ENCODE measurements around the gene GRM3.
"Not testable (repeated sequence)": the region's sequence is repeated elsewhere in the genome, so short reads cannot be mapped to it uniquely, and the experiment has no call there.

GRM3 gene

GRCh38 chr7:86643561-86644281 lies at the start of gene GRM3:
Gene GRM3, plus strand, starts transcription at chr7:86643909. Its CDS starts 121,237 bp downstream, at chr7:86765146.
- no peak for FAIRE-seq

GRCh38 chr7:86598311-86598710 lies 45.4 kb upstream of the GRM3 start:
- no peak for FAIRE-seq

GRCh38 chr7:86598721-86599120 lies 45.0 kb upstream of the GRM3 start:
- no peak for FAIRE-seq

- no peak for FAIRE-seq
Measured at GRCh38 chr7:86600506-86601290, 43.0 kb upstream of the GRM3 start.

GRCh38 chr7:86615711-86616110 lies 28.0 kb upstream of the GRM3 start:
- FAIRE-seq, result not testable (repeated sequence)

- FAIRE-seq, result no peak
Measured at GRCh38 chr7:86644282-86645224, 844 bp downstream of the GRM3 start.

- no peak for FAIRE-seq
Measured at GRCh38 chr7:86645225-86645608, 1.5 kb downstream of the GRM3 start.

GRCh38 chr7:86645676-86646276 lies 2.1 kb downstream of the GRM3 start:
- no peak for FAIRE-seq

GRCh38 chr7:86647385-86648094 lies 3.8 kb downstream of the GRM3 start:
- FAIRE-seq, result no peak

GRCh38 chr7:86648169-86648568 lies 4.5 kb downstream of the GRM3 start:
- no peak for FAIRE-seq

- FAIRE-seq, result no peak
Measured at GRCh38 chr7:86653919-86654659, 10.4 kb downstream of the GRM3 start.

- no peak for FAIRE-seq
Measured at GRCh38 chr7:86657948-86658347, 14.2 kb downstream of the GRM3 start.

- no peak for FAIRE-seq
Measured at GRCh38 chr7:86660950-86661462, 17.3 kb downstream of the GRM3 start.

- FAIRE-seq, result no peak
Measured at GRCh38 chr7:86664486-86664885, 20.8 kb downstream of the GRM3 start.

GRCh38 chr7:86664991-86665390 lies 21.3 kb downstream of the GRM3 start:
- FAIRE-seq, result no peak

- FAIRE-seq, result no peak
Measured at GRCh38 chr7:86665669-86666068, 22.0 kb downstream of the GRM3 start.

GRCh38 chr7:86667732-86668131 lies 24.0 kb downstream of the GRM3 start:
- no peak for FAIRE-seq

- FAIRE-seq, result no peak
Measured at GRCh38 chr7:86668315-86668714, 24.6 kb downstream of the GRM3 start.

- no peak for FAIRE-seq
Measured at GRCh38 chr7:86687831-86688230, 44.1 kb downstream of the GRM3 start.

GRCh38 chr7:86689363-86689762 lies 45.7 kb downstream of the GRM3 start:
- FAIRE-seq, result no peak

GRCh38 chr7:86692755-86693154 lies 49.0 kb downstream of the GRM3 start:
- FAIRE-seq, result no peak

Measured in endometrium (tissue), 2 donors.